Measurements from ENCODE around the gene VCPKMT. TPM values are rescaled to one million over a fixed set of nuclear protein-coding genes. Genes with fewer than 3 reads are reported as not detected.

The VCPKMT gene
- total RNA-seq, 2 experiments from 2014 or later: 30.4 to 32.4 TPM

GRCh38 chr14:50087341-50088116, 28.8 kb downstream of the VCPKMT start:
- Mint-ChIP-seq H3K27me3 (no peaks in the 10 kb centered on the region), H3K27ac (peak overlapping the region; percentile 87), H3K36me3 (ENCODE audit: low read depth) (no peaks in the 10 kb centered on the region), H3K4me3 (peak overlapping the region; percentile 47), H3K9me3 (no peaks in the 10 kb centered on the region), H3K4me1 (ENCODE audit: low read depth) (peaks cover 81% of the 10 kb centered on the region)
- no peak for TF ChIP-seq CTCF (IDR thresholded peaks at IDR 0.05)
- Histone ChIP-seq H3K4me1 (ENCODE audit: insufficient read depth, low read length) (peaks cover 70% of the 10 kb centered on the region), H3K4me3 (ENCODE audit: low read length) (no peak overlapping the region), H3K36me3 (ENCODE audit: insufficient read depth, low read length) (no peaks in the 10 kb centered on the region), H3K27ac (ENCODE audit: low read depth in 1 of 2, low read length in 2 of 2) (peak overlapping the region; percentile 44 to 58), H3K27me3 (ENCODE audit: control insufficient read depth in 1 of 2, insufficient read depth in 2 of 2, low read length in 2 of 2) (no peaks in the 10 kb centered on the region), H3K9me3 (ENCODE audit: control insufficient read depth in 1 of 2, insufficient read depth in 1 of 2, low read length in 2 of 2) (no peaks in the 10 kb centered on the region)
- intact Hi-C loops (cut with DNase I, micrococcal nuclease): no loop called here
- ChIA-PET POLR2A (interaction anchor here (0.5 to 5.5 kb wide), 18 partner anchors 9 to 235 kb away, joined by 3 to 75 read pairs (median 5); partner anchors contain the start of genes NEMF and VCPKMT), CTCF (interaction anchor here (0.7 to 2.7 kb wide), 6 partner anchors 9 to 226 kb away, joined by 3 to 9 read pairs (median 4); no protein-coding TSS in a partner anchor)
- no peak for ATAC-seq (ENCODE audit: poor library complexity)
- DNase-seq: peak in 3 of 14 experiments; percentile 57 to 75 (median 60)

GRCh38 chr14:50086321-50086711, 30.1 kb downstream of the VCPKMT start:
- POLR2A ChIA-PET: interaction anchor here (1.0 to 5.5 kb wide), 11 partner anchors 10 to 234 kb away, joined by 3 to 75 read pairs (median 9); partner anchors contain the start of gene NEMF
- peaks cover 75% of the 10 kb centered on the region for H3K4me1 ChIP-seq (ENCODE audit: insufficient read depth, low read length)
- Mint-ChIP-seq H3K27me3 (no peaks in the 10 kb centered on the region), H3K4me3 (peak overlapping the region; percentile 65), H3K9me3 (no peaks in the 10 kb centered on the region), H3K36me3 (ENCODE audit: low read depth) (no peaks in the 10 kb centered on the region), H3K4me1 (ENCODE audit: low read depth) (peaks cover 89% of the 10 kb centered on the region), H3K27ac (peak overlapping the region; percentile 93)
- no peaks in the 10 kb centered on the region for H3K27me3 ChIP-seq (ENCODE audit: control insufficient read depth in 1 of 2, insufficient read depth in 2 of 2, low read length in 2 of 2)
- no peaks in the 10 kb centered on the region for H3K36me3 ChIP-seq (ENCODE audit: insufficient read depth, low read length)
- no peaks in the 10 kb centered on the region for H3K9me3 ChIP-seq (ENCODE audit: control insufficient read depth in 1 of 2, insufficient read depth in 1 of 2, low read length in 2 of 2)
- DNase-seq: no peak
- H3K4me3 ChIP-seq (ENCODE audit: low read length): no peak overlapping the region
- TF ChIP-seq CTCF (IDR thresholded peaks at IDR 0.05): no peak
- CTCF ChIA-PET: interaction anchor here (0.7 to 2.7 kb wide), 4 partner anchors 13 to 234 kb away, joined by 3 to 9 read pairs (median 4); partner anchors contain the start of gene NEMF
- ATAC-seq (ENCODE audit: poor library complexity): no peak
- intact Hi-C loops (cut with DNase I, micrococcal nuclease): no loop called here
- peak overlapping the region; percentile 96 to 97 for H3K27ac ChIP-seq (ENCODE audit: low read depth in 1 of 2, low read length in 2 of 2)

- Mint-ChIP-seq H3K4me3 (peak overlapping the region; percentile 65), H3K27ac (peak overlapping the region; percentile 93), H3K9me3 (no peaks in the 10 kb centered on the region), H3K36me3 (ENCODE audit: low read depth) (no peaks in the 10 kb centered on the region), H3K27me3 (no peaks in the 10 kb centered on the region), H3K4me1 (ENCODE audit: low read depth) (peaks cover 89% of the 10 kb centered on the region)
- no peaks in the 10 kb centered on the region for H3K36me3 ChIP-seq (ENCODE audit: insufficient read depth, low read length)
- peaks cover 80% of the 10 kb centered on the region for H3K4me1 ChIP-seq (ENCODE audit: insufficient read depth, low read length)
- no peak for ATAC-seq (ENCODE audit: poor library complexity)
- peak overlapping the region; percentile 96 to 97 for H3K27ac ChIP-seq (ENCODE audit: low read depth in 1 of 2, low read length in 2 of 2)
- CTCF ChIA-PET: interaction anchor here (0.7 to 2.7 kb wide), 4 partner anchors 13 to 233 kb away, joined by 3 to 9 read pairs (median 4); partner anchors contain the start of gene NEMF
- peak in 4 of 14 experiments; percentile 28 to 65 (median 55) for DNase-seq
- TF ChIP-seq CTCF (IDR thresholded peaks at IDR 0.05): no peak
- no peak overlapping the region for H3K4me3 ChIP-seq (ENCODE audit: low read length)
- intact Hi-C loops (cut with DNase I, micrococcal nuclease): loop anchor here in 1 of 2 experiments (2.0 kb wide), 1 partner anchor 13 kb away; no protein-coding TSS in a partner anchor
- H3K27me3 ChIP-seq (ENCODE audit: control insufficient read depth in 1 of 2, insufficient read depth in 2 of 2, low read length in 2 of 2): no peaks in the 10 kb centered on the region
- POLR2A ChIA-PET: interaction anchor here (0.8 to 5.5 kb wide), 11 partner anchors 11 to 222 kb away, joined by 3 to 75 read pairs (median 9); partner anchors contain the start of gene ARF6
- H3K9me3 ChIP-seq (ENCODE audit: control insufficient read depth in 1 of 2, insufficient read depth in 1 of 2, low read length in 2 of 2): no peaks in the 10 kb centered on the region
Measured at GRCh38 chr14:50085570-50086320, 30.6 kb downstream of the VCPKMT start.

All from CD4-positive, alpha-beta T cell (primary cell).